Left renal pelvis (tissue), 4 donors: ENCODE data around the gene LAMA2. TPM values are rescaled to one million over a fixed set of nuclear protein-coding genes. Genes with fewer than 3 reads are reported as not detected.

Experiments used
- DNase-seq, 4 donors: peaks; one replicate each; pipeline ENCODE4 v3.0.0-alpha.2; 2013; ENCODE audit warnings: low read depth in 4 of 4, low spot score in 3 of 4
- polyA plus RNA-seq, 4 donors: library from polyadenylated mRNA; unstranded; fragments of 120-200 nt; gene quantifications; one replicate each; pipeline ENCODE4 v1.2.1, GENCODE V29; 2013; ENCODE audit not compliant: insufficient read length in 4 of 4

LAMA2 gene
- polyA plus RNA-seq, 4 donors, result 25.7 to 67.5 (median 34.6) TPM

- DNase-seq, result no peak
These were observed 461.4 kb downstream of the LAMA2 start for GRCh38 chr6:129344379-129344778.

- no peak for DNase-seq
These were observed 463.0 kb downstream of the LAMA2 start for GRCh38 chr6:129345890-129346289.

- DNase-seq, result no peak
These were observed 464.0 kb downstream of the LAMA2 start for GRCh38 chr6:129346964-129347363.

DNA sequence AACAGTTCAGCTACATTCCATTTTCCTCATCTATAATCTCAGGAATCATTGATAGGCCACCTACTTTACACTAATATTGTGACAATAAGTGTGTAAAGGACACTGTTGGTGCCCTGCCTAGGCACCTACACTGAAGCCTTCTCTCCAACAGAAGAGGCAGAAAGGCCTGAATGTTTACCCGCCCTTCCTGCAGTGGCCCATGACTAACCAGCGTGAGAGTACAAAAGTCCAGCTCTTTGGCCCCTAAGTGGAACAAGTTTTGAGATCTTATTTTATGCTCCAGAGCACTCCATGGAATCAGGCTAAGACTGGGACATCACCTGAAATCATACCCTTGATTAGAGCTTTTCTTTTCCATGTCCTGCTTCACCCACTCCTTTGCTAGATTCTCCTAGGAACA lies 467.3 kb downstream of the LAMA2 start:
- peak in 1 of 4 donors; percentile 24 for DNase-seq

DNA sequence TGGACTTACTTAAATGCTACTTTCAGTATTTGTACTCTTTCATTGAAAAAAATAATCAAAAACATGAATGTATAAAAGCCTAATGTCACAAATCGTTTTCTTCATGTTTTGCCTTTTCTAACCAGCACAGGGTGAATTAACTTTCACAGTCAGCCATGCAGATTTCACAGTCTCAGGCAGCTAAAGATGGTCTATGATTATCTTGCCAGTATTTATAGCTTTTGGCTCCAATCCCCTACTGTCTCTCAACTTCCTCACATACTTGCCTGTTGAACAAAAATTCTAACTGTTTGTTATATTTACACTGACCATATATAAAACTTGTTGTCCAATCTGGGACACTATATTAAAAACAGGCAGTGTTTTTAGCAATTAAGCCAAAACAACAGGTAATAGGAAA lies 468.9 kb downstream of the LAMA2 start:
- no peak for DNase-seq

GRCh38 chr6:129353067-129353466 lies 470.1 kb downstream of the LAMA2 start:
- peak in 1 of 4 donors; percentile 10 for DNase-seq

- DNase-seq, result no peak
These were observed 473.2 kb downstream of the LAMA2 start for GRCh38 chr6:129356129-129356528.

DNA sequence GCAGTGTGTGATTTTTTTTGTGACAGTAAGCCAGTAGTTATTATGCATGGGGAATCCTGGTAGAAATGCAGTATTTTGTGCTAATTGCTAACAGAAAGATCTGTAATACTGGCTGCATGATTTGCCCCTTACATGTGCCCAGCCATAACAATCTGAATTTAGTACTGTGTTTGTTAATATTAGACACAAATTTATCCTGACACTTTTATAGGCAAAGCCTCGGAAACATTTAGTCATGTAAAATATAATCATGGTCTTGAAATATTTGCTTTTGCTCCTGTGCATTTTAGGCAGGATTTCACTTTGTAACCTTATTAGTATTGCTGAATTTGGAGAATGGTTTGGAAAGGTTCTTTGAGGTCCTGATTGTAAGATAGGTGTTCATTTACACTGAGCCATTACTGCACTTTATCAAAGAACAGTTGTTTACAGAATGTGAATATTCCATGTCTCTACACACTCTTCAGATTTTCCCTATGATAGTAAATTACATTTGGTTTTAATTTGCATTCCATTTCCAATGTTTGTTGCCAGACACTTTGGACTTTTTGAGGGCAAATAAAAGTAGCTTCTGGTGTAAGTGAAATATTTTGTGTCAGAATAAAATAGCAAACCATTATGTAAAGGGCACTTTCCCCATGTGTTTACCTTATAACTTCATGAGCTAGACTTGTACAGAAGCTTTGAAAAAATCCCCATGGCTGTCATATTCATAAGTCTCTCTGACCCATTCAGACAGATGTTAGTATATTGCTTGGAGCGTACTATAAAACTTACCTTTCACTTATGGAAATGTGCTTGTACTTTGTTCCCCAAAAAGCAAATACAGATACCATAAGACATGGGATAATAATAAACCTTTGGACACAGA lies 477.1 kb downstream of the LAMA2 start:
- DNase-seq, result no peak

DNA sequence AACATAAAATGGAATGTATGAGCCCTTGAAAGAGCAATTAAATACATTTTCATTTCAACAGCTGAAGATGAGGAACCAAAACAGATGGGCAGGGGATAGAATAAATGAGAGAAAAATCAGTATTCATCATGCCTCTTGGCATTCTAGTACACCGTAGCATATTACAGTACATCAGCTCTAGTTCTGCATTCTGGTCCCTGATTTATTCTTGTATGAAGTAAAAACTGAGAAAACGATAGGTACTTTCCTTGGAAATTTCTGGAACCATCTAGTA lies 477.7 kb downstream of the LAMA2 start:
- no peak for DNase-seq

DNA sequence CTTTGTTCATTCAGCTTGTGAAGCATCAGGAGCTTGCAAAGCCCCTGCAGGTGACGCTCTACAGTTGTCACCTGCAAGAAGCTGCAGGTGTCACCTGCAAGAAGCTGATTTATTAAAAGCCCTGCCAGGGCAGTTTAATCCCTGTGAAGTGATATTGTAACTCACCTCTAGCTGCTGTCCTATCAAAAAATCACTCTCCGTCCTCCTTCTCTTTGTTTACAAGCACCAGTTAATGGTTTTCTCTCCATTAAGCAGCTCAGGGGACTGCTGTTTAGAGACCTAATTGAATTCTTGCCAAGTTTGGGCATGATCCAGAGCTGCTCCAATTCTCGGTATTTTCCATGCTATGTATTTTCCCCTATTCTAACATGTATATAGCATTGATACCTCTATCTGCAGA lies 481.1 kb downstream of the LAMA2 start:
- DNase-seq, result no peak

- no peak for DNase-seq
These were observed 481.8 kb downstream of the LAMA2 start for GRCh38 chr6:129364767-129365166.

DNA sequence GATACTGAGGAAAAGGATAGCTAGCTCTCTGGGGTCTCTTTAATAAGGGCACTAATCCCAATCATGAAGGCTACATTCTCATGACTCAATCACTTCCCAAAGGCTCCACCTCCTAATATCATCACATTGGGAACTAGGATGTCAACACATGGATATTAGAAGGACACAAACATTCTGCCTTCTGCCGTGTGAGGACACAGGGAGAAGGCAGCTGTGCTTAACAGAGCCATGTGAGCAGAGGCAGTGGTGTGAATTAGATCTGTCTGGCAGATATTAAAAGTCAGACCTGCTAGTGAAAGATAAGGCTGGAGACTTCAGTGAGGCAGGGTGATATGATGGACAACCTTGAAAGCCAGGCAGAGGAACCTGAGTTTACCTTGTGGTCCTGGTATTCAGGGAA lies 485.1 kb downstream of the LAMA2 start:
- DNase-seq, result no peak

DNA sequence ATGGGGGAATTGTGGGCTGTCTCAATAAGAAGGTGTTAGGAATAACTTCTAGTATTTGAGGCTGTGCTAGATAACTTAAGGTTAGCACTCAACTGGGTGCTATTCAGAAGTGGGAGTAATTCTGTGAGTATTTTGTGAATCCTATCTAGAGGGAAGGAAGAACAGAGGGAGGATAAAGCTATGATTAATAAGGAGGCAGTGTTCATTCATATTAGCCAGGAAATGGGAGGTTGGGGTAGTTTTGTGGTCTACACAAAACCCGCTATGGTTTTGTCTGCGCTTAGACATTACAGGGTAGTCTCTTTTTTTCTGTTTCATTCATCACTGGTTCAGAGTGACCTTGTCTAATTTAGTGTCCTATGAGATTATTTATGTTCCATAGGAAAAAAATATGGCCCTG lies 486.0 kb downstream of the LAMA2 start:
- DNase-seq, result no peak

DNA sequence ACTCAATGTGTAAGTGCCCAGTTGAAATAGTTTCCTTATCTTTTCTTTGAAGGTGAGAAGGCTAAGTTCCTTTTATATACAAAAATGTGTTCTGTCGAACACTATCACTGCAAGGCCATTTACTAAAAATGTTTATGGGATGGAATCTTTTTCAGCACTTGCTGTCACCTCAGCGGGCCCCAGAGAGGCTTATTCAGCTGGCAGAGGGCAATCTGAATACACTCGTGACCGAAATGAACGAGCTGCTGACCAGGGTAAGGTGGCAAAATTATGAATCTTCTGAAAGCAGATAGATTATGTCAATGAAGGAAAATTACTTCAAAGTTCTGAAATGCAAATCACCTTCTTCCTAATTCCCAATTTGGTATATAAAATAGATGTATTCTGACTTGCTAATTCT lies 486.8 kb downstream of the LAMA2 start:
- no peak for DNase-seq

DNA sequence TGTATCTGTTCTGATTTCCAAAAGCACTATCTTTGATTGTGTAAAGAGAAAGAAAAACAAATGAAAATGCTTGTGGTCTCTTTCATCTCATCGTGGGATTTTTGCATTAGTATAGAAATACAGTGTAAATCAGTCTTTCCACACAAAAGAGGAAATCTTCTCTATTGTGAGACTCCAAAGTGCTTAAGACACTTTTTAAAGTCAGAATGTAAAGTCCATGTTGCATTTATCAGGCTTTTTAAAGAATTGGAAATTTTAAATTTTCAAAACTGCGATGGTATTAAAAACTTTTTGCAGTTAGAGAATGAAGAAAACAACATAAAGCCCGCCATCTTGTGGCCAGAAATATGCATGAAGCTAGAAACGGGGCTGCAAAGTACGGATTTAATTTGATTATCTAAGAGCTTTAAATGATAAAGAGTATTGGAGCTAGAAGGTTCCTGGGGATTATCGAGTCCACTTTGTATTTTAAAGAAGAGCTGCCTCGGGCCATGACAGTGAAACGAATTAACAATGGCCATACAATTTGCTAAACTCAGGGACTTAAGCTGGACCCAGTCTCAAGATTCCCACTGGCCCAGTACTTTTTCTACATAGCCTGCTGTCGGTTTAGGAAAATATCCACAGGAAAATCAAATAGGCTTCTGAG lies 487.5 kb downstream of the LAMA2 start:
- peak in 1 of 4 donors; percentile 35 for DNase-seq

DNA sequence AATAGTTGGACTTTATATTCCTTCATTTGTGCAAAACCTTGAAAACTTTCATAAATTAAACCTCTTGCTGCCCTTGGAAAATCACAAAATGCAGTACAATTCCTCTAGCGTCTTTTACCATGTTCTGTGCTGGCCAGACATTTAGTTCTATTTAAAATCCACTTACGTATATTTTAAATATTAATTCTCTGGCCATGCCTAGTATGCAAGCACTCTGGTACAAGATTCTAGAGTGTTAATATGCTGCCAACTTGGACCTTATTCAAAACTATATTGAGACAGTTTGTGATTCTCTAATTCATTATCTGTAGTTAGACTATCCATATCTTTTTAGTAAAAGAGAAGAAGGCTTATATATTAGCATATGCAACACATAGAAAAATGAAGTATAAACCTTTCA lies 498.9 kb downstream of the LAMA2 start:
- no peak for DNase-seq

DNA sequence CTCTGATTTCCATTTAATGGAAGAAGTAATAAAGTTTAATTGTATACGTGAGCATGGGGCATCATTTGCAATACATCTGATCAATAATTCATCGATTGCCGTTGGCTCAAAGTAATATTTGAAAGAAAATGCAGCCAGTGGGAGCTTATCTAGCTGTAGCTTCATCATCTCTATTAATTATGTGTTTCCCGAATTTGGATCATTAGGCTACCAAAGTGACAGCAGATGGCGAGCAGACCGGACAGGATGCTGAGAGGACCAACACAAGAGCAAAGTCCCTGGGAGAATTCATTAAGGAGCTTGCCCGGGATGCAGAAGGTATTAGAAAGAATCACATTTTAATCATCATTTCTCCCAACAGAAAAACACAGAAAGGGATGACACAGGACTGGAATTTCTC lies 500.0 kb downstream of the LAMA2 start:
- DNase-seq, result no peak

- no peak for DNase-seq
These were observed 502.2 kb downstream of the LAMA2 start for GRCh38 chr6:129385117-129385516.

- no peak for DNase-seq
These were observed 508.0 kb downstream of the LAMA2 start for GRCh38 chr6:129390900-129391299.

DNA sequence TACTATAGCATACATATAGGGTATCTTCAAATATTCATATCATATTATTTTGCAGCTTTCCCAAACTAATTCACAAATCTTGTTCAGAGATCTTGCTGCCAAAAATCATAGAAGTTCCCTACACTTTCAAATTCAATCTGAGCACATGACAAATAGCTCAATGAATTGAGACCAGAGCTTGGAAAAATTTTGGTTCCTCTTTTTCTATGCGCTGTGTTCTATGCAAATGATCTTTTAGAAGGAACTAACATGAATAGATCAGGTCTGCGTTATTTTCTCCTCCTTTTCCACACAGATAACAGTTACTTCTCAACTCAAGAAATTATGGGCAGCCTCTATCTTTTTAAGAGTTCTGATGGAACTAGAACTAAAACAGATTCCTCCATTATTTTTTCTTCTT lies 510.7 kb downstream of the LAMA2 start:
- DNase-seq, result no peak

DNA sequence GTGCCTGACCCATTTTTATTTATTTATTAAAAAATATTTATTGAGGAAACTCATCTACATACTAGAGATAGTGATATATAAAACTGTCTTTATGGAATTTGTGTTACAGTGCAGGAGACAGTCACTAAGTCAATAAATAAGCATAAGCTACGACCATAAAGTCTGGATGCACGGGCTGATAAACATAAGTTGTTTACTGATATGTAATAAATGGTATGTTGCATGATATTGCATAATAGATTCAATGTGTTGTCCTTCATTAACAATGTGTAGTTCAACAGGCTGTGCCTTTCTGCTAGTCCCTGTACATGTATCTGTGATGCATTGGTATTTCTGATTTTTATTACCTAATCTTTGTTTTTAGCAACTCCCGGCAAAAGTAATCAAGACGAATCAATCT lies 515.8 kb downstream of the LAMA2 start:
- no peak for DNase-seq

DNA sequence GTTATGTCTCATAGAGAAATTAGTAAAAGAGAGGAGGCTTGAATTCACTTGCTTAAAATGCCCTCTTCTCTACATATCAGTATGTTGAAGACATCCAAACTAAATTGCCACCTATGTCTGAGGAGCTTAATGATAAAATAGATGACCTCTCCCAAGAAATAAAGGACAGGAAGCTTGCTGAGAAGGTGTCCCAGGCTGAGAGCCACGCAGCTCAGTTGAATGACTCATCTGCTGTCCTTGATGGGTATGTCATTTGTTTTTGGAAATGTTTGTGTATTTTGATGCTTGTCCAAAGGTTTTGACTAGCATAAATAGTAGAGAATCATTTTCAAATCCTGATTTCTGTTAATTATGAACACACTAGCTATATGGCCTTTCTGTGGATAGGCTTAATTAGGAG lies 519.3 kb downstream of the LAMA2 start:
- DNase-seq, result no peak
